HG03066 (cell line): ENCODE data around the gene HOATZ.

ENCODE experiments used
- ATAC-seq: cut with Tn5 transposase; IDR thresholded peaks from one replicate; pipeline ENCODE4 v1.9.1; 2021; ENCODE audit warnings: low read depth; ENCODE audit not compliant: unreplicated experiment

The HOATZ gene

DNA sequence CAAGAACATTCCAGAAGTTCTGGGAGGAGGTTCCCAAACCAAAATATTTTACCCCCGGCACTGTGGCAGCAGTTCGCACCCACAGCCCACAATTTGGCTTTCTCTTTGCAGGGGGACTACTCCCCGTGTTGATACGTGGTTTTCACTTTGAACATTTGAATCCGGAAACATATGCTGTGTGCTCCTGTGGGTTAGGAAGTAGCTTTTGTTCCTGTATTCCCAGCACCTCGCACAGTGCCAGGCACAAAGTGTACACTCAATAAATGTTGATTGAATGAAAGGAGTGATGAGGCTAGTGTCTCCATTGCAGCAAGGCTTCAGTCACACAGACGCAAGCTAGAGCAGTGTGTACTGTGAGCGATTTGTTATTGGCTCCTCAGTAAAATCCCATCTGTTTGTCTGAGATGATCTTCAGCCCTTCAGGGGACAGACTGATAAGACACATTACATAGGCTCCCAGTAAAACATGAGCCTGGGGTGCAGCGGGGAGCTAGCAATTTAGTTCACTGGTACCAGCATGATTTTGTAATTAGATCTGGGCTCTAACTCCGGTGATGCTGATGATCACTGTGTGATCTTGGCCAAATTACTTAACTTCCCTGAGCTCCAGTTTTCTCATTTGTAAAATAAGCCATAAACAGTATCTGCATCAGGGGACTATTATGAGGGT, 28.2 kb downstream of the HOATZ start:
- ATAC-seq: no peak

DNA sequence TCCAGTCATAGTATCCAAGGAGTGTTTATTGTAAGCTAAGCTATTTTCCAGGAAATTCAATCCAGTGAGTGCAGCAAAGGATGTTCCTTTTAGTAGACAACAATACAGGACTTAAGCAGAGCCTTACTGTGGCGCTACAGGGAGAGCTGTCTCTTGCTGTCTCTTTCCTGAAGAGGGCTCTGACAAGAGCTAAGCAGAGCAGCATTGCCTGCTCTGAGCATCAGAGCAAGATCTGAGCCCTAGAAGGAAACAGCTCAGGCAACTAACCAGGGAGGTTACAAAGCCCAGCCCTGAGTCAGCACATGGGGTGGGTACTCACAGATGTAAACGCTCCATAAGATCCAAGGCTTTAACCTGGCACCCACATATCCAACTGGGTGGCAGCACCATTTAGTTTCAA, 33.9 kb downstream of the HOATZ start:
- ATAC-seq: no peak

DNA sequence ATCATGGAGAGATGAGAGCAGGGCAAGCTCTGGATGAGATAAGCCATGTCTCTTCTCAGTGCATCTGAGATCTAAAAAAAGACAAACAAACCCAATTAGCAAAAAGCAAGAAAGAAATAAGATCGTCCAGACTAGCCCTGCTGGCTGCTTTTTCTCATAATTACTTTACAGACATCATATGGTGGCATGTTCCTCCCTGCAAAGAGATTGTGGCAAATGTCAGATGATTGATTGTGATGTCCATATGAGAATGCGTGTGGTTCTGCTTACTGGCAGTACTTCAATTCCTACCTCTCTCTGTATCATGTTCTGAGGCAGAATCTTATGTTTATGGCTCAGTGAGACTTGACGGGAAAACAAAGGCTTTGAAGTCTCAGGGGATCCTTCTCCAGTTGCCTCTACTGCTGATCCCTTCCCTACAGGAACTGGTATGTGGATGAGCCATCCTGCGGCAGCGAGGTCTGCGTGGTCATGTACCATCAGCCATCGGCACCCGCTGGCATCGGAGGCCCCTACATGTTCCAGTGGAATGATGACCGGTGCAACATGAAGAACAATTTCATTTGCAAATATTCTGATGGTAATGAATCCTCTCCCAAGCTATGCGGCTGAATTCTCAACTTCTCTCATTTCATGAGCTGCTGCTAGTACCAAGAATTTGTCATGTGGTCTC, 34.8 kb downstream of the HOATZ start:
- no peak for ATAC-seq

DNA sequence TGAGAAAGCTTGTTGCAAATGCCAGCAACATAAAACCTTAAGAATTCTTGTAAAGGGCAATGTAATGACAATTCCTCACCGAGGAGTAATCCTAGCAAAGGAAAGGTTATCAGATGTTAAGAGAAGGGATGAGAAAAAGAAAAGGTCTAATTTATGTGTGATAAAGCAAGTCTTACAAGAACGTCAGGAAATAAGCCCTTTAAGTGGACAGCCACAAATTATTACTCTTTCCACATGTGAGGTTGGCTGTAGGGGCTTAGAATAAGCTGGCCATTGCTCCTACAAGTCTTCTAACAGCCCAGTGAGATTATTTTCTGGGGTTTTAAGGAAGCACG, 35.3 kb downstream of the HOATZ start:
- ATAC-seq: no peak

DNA sequence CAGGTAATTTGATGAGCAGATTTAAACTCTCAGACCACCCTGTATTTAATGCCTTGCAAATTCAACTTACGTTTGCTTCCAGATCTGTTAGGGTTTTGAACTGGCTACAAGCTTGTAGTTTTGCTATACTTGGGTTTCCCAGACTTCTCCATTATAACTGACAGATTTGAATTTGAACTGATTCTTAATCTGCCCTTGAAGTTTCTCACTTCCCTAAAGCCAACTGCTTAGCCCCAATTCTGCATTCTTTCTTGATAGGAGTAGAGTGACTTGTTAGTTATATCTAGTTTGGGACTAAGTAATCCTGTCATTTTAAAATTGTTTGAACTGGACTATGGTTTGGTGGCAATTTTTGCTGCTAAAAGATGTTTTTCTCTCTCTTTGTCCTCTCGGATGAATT, 35.7 kb downstream of the HOATZ start:
- no peak for ATAC-seq

DNA sequence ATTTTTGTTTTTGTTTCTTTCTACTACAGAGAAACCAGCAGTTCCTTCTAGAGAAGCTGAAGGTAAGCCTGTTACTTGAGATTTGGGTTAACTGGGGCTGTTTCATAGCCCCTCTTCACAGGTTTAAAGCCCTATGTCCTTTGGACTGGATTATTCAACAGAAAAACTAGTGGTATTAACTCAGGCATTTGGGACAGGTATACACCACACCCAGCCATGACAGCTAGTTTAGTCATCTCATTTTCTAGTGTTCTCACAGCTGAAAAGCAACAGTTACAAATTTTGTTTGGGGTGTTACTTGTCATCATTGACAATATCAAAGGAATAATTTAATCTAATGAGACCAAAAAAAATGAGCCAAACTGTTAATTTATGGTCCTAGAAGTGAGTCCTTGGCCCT, 40.0 kb downstream of the HOATZ start:
- ATAC-seq: no peak

DNA sequence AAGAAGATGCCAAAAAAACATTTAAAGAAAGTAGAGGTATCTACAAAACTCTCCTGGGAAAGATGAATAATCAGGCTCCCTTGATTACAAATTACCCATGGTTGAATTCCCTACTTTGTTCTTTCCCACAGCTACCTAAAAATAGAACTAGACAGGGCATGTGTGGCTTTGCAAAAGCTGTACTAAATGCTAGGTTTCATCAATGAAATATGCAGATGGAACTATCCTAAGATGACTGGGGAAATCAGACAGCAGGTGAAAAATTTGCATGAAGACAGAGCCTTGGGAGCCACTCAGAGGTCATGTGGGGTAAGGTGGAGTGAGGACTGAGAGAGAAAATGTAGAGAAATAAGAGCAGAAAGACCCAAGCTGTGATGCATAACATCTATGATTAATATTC, 40.7 kb downstream of the HOATZ start:
- ATAC-seq: no peak

DNA sequence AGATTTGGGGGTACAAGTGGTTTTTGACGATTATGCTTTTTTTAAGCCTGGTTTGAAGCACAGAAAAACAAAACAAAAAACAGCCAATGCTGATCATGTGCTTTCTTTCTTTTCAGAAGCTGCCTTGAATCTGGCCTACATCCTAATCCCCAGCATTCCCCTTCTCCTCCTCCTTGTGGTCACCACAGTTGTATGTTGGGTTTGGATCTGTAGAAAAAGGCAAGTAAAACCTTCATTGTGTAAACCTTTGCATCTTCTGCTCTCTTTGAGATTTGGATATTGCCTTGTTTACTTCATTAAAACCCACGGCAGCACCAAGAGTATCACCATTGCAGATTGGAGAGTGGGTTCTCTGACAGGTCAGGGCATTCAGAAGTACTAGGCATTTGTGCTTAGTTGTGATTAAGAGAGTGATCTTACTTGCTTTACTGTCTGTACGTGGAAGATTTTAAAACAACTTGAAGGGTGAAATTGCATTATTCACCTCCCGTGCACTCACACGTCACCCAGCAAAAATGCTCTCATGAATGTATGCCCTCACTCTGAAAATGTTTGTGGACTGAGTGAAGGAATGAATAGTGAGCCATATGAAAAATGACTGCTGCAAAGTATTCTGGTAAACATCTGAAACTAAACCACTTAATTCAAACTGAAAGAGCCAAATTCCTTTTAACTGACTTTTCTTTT, 43.0 kb downstream of the HOATZ start:
- no peak for ATAC-seq

DNA sequence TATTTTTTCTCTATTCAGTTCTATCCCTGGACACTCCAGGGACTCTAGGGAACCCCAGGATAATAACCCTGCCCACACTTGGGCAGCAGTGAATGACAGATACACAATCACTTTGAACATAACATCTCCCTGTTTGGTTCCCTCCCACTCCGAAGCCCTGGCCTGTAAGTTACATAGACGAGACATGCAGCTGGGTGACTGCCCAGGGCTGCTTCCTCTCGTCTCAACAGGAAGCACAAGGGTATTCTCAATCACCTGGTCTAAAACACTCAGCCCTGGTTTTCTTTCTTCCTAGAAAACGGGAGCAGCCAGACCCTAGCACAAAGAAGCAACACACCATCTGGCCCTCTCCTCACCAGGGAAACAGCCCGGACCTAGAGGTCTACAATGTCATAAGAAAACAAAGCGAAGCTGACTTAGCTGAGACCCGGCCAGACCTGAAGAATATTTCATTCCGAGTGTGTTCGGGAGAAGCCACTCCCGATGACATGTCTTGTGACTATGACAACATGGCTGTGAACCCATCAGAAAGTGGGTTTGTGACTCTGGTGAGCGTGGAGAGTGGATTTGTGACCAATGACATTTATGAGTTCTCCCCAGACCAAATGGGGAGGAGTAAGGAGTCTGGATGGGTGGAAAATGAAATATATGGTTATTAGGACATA, 45.4 kb downstream of the HOATZ start:
- no peak for ATAC-seq

DNA sequence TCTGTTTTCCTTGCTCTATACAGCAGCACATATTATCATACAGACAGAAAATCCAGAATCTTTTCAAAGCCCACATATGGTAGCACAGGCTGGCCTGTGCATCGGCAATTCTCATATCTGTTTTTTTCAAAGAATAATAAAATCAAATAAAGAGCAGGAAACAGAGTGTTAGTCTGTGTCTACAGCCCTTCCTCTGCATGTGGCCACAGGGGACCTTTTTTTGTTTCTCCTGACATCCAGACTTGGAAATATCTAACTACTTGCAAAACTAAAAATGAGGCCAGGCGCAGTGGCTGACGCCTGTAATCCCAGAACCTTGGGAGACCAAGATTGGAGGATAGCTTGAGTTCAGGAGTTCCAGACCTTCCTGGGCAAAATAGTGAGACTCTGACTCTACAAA, 46.2 kb downstream of the HOATZ start:
- no peak for ATAC-seq

DNA sequence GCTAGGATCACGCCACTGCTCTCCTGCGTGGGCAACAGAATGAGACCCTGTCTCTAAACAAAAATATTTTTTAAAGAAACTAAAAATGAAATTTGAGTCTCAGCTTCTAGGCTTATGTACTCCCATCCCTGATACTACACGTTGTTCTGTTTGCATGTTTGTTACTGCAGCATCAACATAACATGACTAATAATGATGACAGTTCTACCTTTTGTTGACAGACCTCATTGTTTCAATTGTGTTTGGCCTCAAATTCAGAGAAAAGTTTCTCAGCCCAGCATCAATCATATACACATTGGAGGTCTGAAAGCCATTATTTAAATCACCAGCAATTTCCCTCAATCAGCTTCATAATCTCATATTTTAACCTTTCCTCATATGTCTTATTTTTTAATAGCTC, 46.7 kb downstream of the HOATZ start:
- ATAC-seq: no peak

DNA sequence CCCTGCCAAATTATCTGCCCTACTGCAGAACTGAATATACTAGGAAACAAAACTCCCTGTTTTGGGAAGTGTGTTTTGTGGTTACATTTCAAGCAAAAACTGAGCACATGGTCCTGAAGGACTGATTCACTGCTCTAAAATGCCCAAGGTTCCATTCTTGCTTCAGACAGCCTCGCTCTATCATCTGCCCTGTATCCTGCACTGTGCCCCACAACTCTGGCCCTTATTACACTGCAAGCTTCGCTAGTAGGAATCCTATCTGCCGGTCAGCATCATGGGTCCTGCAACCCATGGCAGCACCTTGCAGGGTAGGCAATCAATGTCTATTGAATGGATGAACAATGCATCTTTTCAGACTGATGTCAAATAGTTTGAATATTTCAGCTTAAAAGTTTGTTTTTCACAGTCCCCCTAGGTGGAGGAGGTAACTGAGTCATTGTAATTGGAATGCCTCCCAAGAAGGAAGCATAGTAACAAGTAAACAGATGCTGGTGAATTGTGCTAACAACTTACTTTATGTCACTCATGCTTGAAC, 47.3 kb downstream of the HOATZ start:
- ATAC-seq: no peak

DNA sequence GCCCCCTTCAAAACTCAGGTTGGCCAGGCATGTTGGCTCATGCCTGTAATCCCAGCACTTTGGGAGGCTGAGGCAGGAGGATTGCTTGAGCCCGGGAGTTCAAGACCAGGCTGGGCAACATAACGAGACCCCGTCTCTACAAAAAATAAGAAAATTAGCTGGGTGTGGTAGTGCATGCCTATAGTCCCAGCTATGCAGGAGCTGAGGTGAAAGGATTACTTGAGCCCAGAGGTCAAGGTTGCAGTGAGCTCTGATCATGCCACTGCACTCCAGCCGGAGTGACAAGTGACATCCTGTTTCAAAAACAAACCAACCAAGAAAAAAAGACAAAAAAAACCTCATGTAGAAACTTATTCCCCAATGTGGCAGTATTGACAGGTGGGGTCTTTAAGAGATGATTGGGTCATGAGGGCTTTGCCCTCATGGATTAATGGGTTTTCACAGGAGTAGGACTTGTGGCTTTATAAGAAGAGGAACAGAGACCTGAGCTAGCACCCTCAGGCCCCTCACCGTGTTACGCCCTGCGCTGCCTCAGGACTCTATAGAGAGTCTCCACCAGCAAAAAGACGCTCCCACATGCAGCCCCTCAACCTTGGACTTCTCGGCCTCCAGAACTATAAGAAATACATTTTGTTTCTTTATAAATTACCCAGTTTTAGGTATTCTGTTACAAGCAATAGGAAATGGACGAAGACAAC, 48.3 kb downstream of the HOATZ start:
- ATAC-seq: no peak

DNA sequence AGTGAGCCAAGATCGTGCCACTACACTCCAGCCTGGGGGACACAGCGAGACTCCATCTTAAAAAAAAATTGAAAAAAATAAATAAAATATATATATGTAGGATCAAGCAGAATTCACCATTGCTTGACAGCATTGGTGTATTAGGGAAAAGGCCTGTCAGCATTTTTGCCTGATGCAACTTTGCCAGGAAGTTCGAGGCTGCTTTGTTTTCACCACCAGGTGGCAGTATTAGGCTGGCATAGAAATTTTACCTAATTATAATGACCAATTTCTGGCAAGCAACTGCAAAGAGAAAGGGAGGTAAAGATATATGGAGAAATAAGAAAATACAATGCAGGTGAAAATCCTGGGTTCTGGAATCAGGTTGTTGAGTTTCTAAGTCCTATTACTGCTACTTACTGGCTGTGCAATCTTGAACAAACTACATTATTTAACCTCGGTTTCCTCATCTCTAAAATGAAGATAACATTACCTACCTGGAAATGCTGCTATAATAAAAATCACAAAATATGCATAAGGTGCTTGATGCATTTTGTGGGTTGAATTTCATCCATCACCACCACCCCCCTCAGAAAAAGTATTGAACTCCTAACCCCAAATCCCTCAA, 50.6 kb downstream of the HOATZ start:
- ATAC-seq: no peak

DNA sequence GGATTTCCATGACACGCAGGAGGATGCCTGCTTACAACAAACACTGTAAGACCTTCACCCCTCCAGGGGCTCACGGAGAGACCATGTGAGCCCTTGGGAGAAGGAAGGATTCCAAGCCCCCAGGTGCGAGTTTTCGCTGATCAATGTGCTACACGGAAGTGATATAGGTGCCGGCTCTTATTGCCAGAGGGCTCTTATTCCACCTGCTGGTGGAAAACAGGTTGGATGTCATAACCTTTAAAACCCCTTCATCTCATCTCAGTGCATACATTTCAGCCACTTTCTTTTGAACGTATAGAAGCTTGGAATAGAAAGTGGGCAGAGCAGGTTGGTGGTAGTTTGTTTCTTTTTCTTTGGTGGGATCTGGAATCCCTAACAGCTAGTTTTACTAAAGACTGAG, 51.7 kb downstream of the HOATZ start:
- ATAC-seq: no peak

DNA sequence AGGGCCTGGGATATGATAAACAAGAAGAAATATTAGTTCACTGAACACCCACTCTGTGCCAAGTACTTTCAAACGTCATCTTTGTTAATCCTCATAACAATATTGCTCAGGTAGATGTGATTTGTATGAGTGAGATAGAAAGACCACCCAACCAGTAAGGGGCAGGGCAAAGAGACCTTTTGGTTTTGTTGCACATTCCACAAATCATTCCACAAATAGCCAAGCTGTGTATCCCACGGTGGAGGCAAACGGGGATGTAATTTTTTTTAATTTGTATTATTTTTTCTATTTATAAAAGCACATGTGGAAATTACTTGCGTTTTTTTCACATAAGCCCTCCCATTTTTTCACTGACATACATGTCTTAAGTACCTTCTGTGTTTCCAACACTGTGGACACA, 54.9 kb downstream of the HOATZ start:
- no peak for ATAC-seq

DNA sequence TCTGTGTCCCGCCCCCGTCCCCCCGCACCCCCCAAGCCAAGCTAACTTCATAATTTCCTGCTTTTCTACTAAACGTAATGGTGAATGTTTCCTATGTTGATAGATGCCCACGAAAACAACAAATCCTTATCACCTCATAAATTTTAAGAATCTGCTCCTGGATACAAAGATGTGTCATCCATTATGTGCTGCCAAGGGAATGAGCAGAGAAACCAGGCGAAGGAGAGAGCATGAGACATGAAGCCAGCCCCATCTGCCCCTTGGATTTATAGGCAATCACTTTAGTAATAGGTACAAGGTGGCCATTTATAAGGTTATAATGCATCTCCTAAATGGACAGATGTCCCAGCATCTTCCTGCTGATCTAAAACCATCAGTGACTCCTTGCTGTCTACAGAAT, 56.2 kb downstream of the HOATZ start:
- no peak for ATAC-seq

DNA sequence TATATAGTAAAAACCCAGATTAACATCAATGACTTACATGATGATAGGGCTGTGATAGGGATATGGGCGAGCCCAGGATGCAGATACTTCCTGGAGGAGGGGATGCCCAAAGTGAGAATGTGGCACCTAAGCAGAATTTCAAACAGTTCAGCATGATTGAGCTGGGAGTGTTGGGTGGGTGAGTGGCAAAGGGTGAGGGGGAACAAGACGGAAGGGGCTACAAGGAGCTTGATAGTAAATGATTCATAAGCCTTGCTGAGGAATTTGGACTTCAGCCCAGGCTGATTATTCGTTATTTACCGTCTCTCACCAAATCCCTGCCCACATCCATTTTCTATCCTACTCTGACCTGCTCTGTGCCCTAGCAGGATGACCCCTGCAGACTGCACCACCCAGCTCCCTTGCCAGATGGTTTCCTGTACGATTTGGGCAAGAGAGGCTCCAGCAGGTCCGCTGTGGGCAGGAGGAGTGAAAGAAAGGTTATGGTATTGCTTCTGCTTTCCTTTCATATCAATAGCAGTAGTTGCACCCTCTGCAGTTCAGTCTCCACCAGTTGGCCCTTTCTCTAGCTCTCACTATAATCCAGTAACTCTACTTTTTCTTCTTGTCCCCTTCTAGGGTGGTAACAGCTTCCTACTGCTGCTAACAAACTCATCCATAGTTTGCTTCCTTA, 57.4 kb downstream of the HOATZ start:
- ATAC-seq: no peak

DNA sequence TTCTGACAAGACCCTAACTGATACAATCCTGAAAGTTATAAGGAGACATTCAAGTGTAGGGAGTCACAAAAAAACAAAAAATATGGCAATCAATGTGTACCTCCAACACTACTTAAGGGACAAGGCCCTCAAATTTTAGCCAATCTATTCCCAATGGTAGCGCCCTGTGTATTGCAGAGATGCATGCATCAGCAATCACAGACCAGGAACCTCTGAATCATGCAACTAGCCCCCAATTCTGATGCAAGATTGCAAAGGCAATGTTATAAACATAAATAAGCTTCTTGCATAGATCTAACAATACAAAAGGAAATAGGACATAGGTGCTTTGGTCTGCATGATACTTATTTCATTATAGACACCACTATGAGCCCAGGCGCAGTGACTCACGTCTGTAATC, 58.0 kb downstream of the HOATZ start:
- no peak for ATAC-seq

DNA sequence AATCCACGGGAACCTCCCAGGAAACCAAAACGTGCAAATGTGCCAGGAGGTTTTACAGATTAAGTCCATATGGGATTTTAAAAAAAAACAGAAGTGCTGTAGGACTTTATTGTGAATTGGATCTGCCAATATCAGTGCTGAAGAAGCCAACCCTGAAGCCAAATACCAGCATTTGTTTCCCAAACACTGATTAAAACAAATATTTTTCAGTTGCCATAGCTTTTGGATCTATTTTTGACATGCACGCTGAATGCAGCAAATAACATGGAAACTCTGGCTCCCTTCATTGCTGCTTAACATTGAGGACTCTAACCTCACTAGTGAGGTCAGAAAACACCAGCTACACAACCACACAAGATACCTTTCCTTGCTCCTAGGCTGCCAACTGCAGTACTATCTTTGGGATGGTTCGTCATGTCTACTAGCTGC, 59.3 kb downstream of the HOATZ start:
- ATAC-seq: no peak
